NCI-H524 (cell line): ENCODE measurements around the gene SF3B3.
"Not testable (repeated sequence)": the region's sequence is repeated elsewhere in the genome, so short reads cannot be mapped to it uniquely, and the experiment has no call there.

Experiments
- DNase-seq, 2 experiments: peaks; one replicate each; lab custom pipeline; 2025; lab: John Stamatoyannopoulos, UW

SF3B3 gene

DNA sequence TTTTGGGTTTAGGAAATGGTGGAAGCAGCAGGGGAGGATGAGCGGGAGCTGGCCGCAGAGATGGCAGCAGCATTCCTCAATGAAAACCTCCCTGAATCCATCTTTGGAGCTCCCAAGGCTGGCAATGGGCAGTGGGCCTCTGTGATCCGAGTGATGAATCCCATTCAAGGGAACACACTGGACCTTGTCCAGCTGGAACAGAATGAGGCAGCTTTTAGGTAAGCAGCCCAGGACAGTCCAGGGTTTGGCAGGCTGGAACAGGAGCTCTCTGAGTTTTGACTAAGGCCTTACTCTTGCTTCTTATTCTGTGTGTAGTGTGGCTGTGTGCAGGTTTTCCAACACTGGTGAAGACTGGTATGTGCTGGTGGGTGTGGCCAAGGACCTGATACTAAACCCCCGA, 41.4 kb downstream of the SF3B3 start:
- DNase-seq: no peak

DNA sequence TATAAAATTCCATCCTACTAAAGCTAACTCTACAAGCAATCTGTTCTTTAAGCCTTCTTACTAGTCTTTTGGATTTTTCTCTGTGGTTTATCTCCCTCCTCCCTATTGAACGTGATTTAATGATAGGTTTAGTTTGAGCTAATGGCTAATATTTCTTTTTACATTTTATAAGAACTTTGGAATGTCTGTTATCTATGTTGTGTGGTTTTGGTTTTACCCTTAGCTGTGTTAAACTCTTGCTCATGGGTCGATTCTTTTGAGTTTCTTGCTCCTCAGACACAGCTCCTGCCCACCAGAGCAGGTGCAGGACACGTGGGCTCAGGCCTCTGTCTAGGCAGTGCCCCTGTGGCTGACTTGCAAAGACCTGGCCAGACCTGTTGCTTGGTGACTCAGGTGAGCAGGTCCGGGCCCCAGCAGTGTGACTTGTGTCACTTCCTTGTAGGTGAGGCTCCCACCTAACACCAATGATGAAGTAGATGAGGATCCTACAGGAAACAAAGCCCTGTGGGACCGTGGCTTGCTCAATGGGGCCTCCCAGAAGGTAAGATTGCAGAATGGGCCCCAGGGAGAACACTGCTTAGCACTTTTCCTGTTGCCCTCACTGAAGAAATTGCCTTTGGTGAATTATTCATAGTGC, 45.1 kb downstream of the SF3B3 start:
- no peak for DNase-seq

DNA sequence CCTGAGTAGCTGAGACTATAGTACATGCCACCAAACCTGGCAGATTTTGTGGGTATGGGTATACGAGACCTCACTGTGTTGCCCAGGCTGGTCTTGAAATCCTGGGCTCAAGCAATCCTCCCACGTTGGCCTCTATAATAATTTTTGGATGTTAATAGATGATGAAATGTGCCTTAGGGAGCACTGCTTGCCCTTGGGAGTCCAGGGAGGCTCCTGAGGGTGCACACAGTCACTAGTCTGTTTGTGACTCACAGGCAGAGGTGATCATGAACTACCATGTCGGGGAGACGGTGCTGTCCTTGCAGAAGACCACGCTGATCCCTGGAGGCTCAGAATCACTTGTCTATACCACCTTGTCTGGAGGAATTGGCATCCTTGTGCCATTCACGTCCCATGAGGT, 46.1 kb downstream of the SF3B3 start:
- DNase-seq: no peak

DNA sequence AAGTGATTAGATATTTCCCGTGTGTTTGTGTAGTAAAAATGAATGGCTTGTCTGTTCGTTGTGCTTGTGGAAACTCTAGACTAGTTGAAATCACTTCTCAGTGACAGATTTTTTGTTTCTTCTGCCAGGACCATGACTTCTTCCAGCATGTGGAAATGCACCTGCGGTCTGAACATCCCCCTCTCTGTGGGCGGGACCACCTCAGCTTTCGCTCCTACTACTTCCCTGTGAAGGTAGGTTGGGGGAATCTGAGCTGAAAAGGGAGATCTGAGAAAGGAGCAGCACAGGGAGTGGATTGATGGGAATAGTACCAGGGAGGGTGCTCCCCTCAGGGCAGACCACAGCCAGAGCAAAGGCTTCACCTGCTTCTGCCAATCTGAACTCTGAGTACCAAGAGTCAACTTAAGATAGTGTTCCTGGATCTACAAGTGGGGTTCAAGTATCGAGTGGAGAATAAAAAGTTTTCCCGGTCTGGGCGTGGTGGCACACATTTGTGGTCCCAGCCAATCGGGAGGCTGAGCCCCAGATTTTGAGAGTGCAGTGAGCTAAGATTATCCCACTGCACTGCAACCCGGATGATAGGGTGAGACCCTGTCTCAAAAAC, 47.5 kb downstream of the SF3B3 start:
- DNase-seq: no peak

DNA sequence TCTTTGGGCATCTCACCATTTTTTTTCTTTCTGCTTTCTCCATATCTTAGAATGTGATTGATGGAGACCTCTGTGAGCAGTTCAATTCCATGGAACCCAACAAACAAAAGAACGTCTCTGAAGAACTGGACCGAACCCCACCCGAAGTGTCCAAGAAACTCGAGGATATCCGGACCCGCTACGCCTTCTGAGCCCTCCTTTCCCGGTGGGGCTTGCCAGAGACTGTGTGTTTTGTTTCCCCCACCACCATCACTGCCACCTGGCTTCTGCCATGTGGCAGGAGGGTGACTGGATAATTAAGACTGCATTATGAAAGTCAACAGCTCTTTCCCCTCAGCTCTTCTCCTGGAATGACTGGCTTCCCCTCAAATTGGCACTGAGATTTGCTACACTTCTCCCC, 48.0 kb downstream of the SF3B3 start:
- no peak for DNase-seq

DNA sequence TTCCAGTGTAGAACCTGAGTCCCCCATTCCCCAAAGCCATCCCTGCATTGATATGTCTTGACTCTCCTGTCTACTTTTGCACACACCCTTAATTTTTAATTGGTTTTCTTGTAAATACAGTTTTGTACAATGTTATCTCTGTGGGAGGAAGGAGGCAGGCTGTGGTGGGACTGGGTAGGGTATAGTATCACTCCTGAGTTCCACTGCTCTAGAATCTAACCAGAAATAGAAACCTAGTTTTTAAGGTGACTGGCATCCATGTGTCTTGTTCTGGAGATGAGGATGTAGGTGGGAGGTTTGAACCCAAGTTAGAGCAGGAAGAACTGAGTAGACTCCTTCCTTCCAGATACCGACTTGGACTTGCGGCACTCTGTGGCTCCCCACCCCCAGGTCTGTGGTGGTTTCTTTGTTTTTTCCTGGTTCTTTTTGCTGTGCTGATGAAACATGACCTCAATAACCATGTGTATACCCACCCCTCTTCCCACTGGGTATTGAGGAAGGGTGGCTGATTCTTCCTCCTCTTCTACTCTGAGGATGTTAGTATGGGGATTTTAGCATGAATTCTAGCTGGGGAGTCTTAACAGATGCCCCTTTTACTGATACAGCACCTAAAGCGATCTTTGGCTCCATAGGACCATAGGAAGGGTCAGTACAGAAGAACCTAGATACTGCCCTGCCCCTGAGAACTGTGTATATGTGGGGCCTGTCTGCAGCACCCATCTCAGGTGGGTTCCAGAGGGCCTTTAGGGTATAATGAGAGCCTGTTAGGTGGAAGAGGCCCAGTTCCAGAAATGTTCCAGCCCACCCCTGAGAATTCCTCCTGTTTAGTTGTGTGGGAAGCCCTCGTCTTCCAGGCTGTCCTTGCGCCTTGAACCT, 48.7 kb downstream of the SF3B3 start:
- DNase-seq: no peak

DNA sequence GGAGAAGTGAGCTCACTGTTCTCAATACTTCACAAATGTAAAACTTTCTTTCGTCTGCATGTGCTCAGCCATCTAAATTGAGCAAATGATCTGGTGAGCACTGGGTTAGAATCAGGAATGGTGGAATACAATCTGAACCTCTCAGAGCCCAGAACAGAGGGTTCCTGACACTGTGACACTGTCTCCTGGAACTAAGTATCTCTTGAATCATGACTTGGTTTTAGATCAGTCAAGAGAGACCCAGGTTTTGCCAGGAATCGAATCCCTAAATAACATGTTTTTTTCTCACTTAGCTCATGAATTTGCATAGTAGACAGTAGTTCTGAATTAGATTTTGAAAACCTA, 49.3 kb downstream of the SF3B3 start:
- no peak for DNase-seq

DNA sequence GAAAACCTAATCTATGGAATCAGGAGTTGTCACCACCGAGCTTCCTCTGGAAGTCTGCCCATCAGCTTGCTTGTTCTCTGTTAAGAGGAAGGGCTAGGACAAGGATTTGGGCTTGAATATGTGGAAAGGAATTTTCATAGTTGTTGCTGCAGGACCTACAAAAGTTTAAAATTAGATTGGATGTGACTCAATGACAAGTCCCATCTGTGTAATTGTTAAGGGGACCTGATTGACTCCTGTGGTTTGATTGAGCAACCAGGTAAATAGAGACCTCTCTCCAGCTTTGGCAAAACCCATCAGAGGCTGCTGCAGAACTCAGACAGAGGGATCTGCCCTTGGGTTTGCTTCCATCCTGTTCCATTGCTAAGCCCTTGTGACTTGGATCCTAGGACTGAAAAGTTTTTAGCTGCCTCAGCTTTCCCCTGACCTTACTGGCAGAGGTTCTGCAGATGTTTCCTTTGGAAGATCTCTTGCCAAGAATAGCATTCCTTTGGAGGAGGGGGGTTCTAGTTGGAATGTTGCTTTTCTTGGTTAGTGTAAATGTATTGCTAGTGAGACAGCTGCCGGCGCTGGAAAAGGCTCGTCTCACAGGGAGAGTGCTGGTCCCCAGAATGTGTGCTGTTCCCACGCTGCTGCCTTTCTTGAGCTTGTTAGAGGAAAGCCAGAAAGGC, 50.0 kb downstream of the SF3B3 start:
- DNase-seq: no peak

DNA sequence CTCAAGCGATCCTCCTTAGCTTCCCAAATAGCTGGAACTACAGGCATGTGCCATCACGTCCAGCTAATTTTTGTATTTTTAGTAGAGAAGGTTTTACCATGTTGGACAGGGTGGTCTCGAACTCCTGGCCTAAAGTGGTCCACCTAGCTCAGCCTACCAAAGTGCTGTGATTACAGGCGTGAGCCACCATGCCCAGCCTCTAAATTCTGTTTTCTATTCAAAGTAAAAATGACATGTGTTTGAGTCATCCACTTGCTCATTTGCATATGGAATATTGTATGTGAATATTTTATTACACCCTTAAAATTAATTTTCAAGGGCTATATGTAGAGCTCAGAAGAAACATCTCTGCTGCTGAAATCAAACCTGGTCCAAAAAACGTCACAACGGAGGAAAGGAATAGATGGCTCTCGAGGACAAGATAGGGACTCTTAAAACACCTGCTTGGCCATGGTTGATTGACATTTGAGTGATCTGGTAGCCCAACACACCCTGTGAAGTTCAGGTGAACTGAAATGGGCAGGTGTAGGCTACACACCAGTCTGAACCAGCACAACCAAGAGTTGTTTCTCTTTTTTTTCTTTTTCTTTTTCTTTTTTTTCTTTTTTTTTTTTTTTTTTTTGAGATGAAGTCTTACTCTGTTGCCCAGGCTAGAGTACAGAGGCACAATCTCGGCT, 51.1 kb downstream of the SF3B3 start:
- no peak for DNase-seq

DNA sequence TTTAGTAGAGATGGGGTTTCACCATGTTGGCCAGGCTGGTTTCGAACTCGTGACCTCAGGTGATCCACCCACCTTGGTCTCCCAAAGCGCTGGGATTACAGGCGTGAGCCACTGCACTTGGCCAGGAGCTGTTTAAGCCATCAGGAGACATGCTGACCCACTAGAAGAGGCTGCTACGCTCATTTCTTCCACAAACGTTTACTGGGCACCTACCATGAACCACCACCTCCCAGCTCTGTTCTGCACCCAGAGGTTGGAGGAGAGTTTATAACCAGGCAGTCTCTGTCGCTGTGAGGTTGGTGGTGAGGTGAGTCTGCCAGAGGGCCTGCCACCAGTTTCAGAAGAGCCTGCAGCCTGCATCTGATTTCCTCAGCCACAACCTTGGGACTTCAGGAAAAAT, 51.8 kb downstream of the SF3B3 start:
- DNase-seq: no peak

DNA sequence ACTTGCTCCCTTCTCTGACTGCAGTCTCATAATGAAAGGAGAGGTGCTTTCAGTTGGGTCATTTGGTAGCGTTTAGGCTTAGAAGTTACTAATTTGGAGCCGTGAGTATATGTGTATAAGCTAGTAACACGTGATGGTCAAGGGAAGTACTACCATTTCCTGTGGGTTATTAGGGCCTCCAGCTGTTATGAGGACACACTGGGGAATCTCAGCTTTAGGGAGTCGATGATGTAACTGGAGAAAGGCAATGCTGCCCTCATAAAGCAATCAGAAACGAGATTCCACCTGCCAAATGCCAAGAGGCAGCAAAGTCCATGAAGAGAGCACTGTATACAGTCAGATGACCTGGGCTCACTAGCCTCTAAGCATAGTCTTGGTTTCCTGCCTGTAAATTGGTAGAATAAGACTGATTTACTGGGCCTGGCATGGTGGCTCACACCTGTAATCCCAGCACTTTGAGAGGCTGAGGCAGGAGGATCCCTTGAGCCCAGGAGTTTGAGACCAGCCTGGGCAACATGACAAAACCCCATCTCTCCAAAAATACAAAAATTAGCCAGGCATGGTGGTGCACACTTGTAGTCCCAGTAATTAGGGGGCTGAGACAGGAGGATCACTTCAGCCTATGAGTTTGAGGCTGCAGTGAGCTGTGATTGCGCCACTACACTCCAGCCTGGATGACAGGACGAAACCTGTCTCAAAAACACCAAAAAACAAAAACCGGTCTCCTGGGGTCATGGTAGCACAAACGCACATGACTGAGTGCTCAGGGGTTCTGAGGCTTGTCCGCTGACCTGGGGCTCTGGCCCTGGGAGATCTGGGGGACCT, 53.0 kb downstream of the SF3B3 start:
- peak in 1 of 2 experiments; percentile 42 for DNase-seq

DNA sequence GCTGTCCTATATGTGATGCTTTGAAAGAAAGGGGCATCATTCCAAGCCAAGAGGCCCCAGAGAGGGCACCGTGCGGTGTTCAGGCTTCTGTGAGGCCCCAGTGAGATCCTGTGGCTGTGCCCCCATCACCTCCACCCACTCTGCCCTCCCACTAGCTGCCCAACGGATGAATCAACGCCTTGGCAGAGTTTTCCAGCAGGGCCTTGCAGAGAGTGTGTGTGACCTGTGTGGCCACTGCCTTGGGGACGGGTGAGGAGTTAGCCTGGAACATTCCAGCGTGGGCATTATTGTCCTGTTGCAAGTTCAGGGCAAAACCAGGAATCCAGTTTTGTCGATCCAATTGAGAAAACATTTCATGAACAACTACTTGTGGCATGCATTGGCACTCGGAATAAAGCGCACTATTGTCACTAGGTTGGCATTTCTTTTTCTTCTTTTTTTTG, 53.7 kb downstream of the SF3B3 start:
- DNase-seq: no peak

DNA sequence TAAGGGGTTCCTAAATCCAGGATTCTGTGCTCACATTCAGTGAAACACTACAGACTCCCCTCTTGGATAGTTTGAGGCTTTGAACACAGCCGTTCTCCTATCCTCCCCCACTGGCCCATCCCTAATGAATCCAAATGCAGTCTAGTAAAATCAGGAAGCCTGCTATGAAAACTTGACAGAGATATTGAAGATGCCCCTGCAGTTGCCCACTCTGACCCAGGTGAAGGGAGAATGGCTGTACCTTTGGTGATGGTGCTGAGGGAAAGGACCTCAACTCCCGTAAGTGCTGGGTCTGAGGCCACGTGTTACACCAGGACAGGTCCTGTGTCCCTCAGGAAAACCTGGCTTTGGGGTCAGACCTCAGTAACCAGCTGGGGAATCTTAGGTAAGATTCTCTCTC, 54.4 kb downstream of the SF3B3 start:
- DNase-seq: no peak

DNA sequence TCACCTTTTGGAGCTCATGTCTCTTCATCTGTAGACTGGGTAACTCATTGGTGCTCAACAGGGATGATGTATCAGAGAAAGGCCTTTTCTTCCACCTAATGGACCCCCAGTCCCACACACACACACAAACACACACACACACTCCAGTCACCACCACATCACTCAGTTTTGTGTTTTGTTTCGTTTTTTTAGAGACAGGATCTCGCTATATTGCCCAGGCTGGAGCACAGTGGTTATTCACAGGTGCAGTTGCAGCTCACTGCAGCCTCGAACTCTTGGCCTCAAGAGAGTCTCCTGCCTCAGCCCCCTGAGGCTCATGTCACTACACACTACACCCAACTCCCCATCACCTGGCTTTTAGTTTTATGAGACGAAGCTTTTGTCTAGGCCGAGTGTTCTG, 55.6 kb downstream of the SF3B3 start:
- DNase-seq: no peak

DNA sequence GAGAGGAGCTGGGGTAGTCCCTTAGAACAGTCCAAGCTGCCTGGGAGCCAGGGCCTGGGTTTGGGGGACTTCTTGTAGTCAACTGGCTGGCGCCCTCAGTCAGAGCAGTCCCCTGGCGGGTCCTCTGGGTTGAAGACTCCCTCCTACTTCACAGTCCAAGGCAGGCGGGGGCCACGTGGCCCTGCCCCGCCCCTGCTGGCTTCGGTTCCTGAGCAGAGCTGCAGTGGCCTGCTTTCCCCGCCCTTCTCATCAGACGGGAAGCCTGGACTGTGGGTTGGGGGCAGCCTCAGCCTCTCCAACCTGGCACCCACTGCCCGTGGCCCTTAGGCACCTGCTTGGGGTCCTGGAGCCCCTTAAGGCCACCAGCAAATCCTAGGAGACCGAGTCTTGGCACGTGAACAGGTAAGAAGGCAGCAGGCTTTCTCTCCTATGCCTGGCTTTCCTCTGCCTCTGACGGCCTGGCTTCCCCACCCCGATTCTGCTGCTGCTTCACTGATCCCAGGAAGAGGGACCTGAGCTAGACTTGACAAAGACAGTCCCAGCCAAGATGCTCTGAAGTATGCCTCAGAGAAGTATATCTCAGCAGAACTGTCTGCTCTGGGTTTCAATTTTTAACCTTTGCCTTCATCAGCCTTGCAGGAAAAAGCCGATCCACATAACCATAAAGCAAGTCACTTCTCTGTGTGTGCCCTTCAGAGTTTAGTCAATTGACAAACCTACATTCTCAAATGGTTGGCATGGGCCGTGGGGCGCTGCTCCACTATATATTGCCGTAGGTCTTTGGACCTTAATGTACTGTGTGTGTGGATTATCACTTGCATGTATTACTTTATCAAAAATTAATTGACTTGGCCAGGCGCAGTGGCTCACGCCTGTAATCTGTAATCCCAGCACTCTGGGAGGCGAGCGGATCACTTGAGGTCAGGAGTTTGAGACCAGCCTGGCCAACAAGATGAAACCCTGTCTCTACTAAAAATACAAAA, 56.3 kb downstream of the SF3B3 start:
- DNase-seq: no peak

DNA sequence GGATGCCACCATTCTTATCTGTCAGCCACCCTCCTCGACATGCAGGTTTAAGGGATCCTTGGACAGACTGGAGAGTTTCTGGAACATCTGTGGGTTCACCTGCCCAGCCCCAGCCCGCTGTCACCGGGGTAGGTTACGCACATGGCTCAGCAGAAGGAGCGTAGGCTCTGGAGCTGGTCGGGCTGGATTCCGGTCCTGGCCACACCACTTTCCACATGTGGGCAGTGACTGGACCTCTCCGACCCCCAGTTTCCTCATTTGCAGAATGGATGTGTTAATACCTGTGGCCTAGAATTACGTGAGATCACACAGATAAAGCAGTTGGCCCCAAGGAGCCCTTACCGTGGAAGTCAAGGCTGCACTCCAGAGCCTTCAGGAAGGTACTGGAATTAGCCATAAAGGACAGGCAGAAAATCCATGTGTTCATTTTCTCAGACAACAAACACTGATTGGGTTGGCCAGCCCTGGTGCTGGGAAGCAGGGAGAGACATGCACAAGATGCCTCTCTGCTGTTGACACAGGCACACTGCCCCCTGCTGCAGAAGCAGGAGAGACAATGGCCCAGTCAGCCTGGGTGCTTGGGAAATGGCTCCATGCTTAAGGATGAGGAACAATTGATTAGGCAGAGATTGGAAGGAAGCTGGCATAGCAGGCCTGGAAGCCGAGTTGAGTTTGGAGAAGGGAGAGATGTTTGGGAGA, 58.8 kb downstream of the SF3B3 start:
- DNase-seq: peak in 1 of 2 experiments; percentile 20

DNA sequence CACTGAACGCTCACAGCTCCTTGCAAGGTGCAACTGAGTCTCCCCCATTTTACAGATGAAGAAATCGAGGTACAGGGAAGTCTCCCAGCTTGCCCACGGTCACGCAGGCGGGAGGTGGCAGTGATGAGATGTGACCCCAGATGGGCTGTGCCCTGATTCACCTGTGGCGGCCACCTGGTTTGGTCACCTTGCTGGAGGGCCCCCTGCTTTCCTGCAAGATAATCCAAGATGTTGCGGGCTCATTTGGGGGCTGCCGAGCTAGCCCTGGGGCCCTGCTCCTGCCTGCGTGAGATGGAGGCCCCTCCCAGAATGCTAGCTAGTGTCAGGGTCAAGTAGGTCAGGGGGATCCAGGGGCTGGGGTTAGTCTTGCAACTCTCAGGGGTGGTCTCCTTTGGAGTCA, 63.1 kb downstream of the SF3B3 start:
- no peak for DNase-seq

DNA sequence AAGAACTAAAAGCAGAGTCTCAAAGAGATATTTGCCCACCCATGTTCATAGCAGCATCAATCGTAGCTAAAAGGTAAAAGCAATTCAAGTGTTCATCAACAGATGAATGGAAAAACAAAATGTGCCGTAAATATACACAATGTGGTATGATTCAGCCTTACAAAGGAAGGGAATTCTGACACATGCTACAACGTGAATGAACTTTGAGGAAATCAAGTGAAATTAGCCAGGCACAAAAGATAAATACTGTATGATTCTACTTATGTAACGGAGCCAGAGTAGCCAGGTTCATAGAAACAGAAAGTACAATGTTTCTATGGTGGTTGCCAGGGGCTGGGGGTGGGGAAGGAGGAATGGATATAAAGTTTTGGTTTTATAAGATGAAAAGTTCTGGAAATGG, 64.9 kb downstream of the SF3B3 start:
- no peak for DNase-seq

DNA sequence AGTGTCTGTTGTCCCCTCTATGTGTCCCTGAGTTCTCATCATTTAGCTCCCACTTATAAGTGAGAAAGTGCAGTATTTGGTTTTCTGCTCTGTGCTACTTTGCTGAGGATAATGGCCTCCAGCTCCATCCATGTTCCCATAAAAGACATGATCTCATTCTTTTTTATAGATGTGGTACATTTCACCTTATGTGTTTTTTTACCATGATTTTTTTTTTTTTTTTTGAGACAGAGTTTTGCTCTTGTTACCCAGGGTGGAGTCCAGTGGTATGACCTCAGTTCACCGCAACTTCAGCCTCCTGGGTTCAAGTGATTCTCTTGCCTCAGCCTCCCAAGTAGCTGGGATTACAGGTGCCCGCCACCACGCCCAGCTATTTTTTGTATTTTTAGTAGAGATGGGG, 65.8 kb downstream of the SF3B3 start:
- not testable (repeated sequence) for DNase-seq
